Upper lobe of left lung (tissue), 6 donors: Measurements from ENCODE around the gene ALDH5A1. TPM values are rescaled to one million over a fixed set of nuclear protein-coding genes. Genes with fewer than 3 reads are reported as not detected.

Experiments used
- ATAC-seq, 2 donors: fragments of 200-7000 bp; cut with Tn5 transposase; one replicate each; pipeline ENCODE4 v1.9.1; 2022; ENCODE audit warnings: mild to moderate bottlenecking in 2 of 2, moderate library complexity in 2 of 2; ENCODE audit not compliant: low FRiP score in 2 of 2
- DNase-seq, 2 donors: peaks; one replicate each; pipeline ENCODE4 v3.0.0-alpha.2; 2019 to 2020
- H3K27ac ChIP-seq, 4 donors: fragments of 200-600 bp; sonication (generic); one replicate each; pipeline ENCODE4 v1.5.1; 2016 to 2019
- H3K27me3 ChIP-seq, 4 donors: fragments of 200-600 bp; sonication (generic); one replicate each; pipeline ENCODE4 v1.5.1; 2017 to 2019
- H3K36me3 ChIP-seq, 4 donors: fragments of 200-600 bp; sonication (generic); one replicate each; pipeline ENCODE4 v1.5.1; 2016 to 2019
- H3K4me1 ChIP-seq, 4 donors: fragments of 200-600 bp; sonication (generic); one replicate each; pipeline ENCODE4 v1.5.1; 2018 to 2019
- H3K4me3 ChIP-seq, 4 donors: fragments of 200-600 bp; sonication (generic); one replicate each; pipeline ENCODE4 v1.5.1; 2017 to 2019; ENCODE audit warnings: mild to moderate bottlenecking in 2 of 4, moderate library complexity in 1 of 4
- H3K9me3 ChIP-seq, 4 donors: fragments of 200-600 bp; sonication (generic); one replicate each; pipeline ENCODE4 v1.5.1; 2018 to 2019
- EP300 ChIP-seq, 4 donors: sonication (generic); formaldehyde crosslinking; IDR thresholded peaks; one replicate each; pipeline ENCODE4 v1.5.1; 2017; ENCODE audit warnings: antibody characterized with exemption in 4 of 4, control low read depth in 2 of 4
- POLR2A ChIP-seq, 4 donors: fragments of 450-650 bp; IDR thresholded peaks; one replicate each; pipeline ENCODE4 v1.5.1; 2016 to 2017; ENCODE audit warnings: antibody characterized with exemption in 4 of 4, mild to moderate bottlenecking in 2 of 4
- POLR2AphosphoS5 ChIP-seq, 2 donors: sonication (generic); formaldehyde crosslinking; IDR thresholded peaks; one replicate each; pipeline ENCODE4 v1.5.1; 2017; ENCODE audit warnings: antibody characterized with exemption in 2 of 2
- WGBS, 2 donors: methylation state at CpG; one replicate each; pipeline ENCODE4 v1.1.5; 2017 to 2018; 5-methylcytosine and 5-hydroxymethylcytosine counted together
- total RNA-seq, 6 donors: library from RNA; depleted of rRNA in 4 of 6; stranded (reverse); fragments of >200 nt in 4 of 6; gene quantifications; one replicate each; pipeline versions ENCODE4 v1.1.0 to v1.2.1, GENCODE V29; 2016 to 2021
- TF ChIP-seq, protein P1 (sequence below), 6 experiments: fragments of 450-650 bp in 4 of 6; fragments of 200-600 bp in 2 of 6; sonication (generic) in 2 of 6; IDR thresholded peaks; one replicate each; pipeline ENCODE4 v1.5.1; 2016 to 2019; ENCODE audit warnings: antibody characterized with exemption in 6 of 6
- donor health status: DM: no; HTN: no; CAD: no; lungs with moderate emphysema.
- donor health status: DM: no; HTN: yes; CAD: no; lungs with severe emphysema.

ALDH5A1 gene
- total RNA-seq, 6 donors from 2014 or later = 7.3 to 21.1 (median 12.4) TPM

DNA sequence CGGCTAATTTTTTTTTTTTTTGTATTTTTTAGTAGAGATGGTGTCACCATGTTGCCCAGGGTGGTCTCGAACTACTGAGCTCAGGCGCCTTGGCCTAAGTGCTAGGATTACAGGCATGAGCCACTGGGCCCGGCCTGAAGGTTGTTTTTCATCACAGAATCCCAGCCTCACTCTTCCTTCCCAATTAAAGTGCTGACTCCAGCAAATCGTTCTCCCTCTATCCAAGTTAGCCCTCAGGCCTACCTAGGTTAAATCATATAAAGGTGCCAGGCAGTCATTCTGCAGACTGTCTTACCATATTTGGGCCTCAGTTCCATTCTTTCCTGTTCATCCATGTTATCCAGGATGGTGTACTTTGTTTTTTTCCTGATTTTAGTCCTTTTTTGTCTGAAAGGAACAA, 56.4 kb downstream of the ALDH5A1 start:
- Histone ChIP-seq H3K9me3 (no peaks in the 10 kb centered on the region), H3K27me3 (no peaks in the 10 kb centered on the region), H3K4me3 (no peak overlapping the region), H3K27ac (no peak overlapping the region), H3K4me1 (no peaks in the 10 kb centered on the region), H3K36me3 (no peaks in the 10 kb centered on the region)
- DNase-seq = no peak
- 91 to 94% methylated on average over 5 of the region's 5 CpGs for WGBS, 2 donors
- TF ChIP-seq POLR2AphosphoS5 (IDR thresholded peaks at IDR 0.05) (no peak), POLR2A (IDR thresholded peaks at IDR 0.05) (no peak), EP300 (IDR thresholded peaks at IDR 0.05) (no peak)
- TF ChIP-seq, protein P1, sequence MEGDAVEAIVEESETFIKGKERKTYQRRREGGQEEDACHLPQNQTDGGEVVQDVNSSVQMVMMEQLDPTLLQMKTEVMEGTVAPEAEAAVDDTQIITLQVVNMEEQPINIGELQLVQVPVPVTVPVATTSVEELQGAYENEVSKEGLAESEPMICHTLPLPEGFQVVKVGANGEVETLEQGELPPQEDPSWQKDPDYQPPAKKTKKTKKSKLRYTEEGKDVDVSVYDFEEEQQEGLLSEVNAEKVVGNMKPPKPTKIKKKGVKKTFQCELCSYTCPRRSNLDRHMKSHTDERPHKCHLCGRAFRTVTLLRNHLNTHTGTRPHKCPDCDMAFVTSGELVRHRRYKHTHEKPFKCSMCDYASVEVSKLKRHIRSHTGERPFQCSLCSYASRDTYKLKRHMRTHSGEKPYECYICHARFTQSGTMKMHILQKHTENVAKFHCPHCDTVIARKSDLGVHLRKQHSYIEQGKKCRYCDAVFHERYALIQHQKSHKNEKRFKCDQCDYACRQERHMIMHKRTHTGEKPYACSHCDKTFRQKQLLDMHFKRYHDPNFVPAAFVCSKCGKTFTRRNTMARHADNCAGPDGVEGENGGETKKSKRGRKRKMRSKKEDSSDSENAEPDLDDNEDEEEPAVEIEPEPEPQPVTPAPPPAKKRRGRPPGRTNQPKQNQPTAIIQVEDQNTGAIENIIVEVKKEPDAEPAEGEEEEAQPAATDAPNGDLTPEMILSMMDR (IDR thresholded peaks at IDR 0.05) = no peak
- no peak for ATAC-seq

DNA sequence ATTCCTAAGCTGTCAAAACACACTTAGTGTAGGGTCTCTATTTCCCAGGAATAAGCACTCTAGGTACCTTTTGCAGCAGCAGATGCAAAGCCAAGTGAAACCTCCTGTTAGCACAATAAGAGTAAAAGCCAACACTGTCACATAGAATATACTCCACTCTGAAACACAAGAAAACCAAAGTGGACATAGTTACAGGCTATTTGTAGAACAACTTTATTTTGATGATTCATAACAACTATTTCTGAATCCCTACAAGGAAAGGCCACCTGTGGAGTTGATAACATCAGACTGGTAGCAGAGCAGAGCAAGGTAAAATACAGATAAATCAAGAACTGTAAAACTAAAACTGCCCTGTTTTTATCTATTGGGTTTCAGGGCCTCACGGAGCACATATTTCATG, 59.7 kb downstream of the ALDH5A1 start:
- DNase-seq = no peak
- no peak overlapping the region for H3K27ac ChIP-seq
- TF ChIP-seq POLR2AphosphoS5 (IDR thresholded peaks at IDR 0.05) = no peak
- no peak for TF ChIP-seq POLR2A (IDR thresholded peaks at IDR 0.05)
- no peak for TF ChIP-seq EP300 (IDR thresholded peaks at IDR 0.05)
- TF ChIP-seq, protein P1 (IDR thresholded peaks at IDR 0.05) = no peak

DNA sequence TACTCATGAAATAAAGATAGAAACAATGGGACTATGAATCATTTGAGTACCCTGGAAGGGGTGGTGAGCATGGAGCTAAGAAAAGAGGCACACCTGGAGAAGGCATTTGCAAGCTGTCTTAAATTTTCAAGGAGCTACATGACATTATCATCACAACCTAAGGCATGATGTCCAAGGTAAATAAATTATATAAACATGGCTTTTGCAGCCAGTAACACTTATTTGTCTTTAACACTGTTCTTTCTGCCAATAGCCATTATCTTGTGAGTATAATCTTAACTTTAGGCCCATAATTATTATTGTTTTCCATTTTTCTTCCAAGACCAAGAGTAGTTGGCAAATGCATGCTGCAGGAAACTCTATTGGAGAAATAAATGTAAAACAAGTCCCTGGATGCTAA, 63.7 kb downstream of the ALDH5A1 start:
- no peaks in the 10 kb centered on the region for H3K9me3 ChIP-seq
- DNase-seq (no peak), ATAC-seq (no peak)
- H3K27ac ChIP-seq = no peak overlapping the region
- no peaks in the 10 kb centered on the region for H3K27me3 ChIP-seq
- H3K36me3 ChIP-seq = no peaks in the 10 kb centered on the region
- no peak for TF ChIP-seq POLR2A (IDR thresholded peaks at IDR 0.05)
- no peak for TF ChIP-seq POLR2AphosphoS5 (IDR thresholded peaks at IDR 0.05)
- no peak for TF ChIP-seq EP300 (IDR thresholded peaks at IDR 0.05)
- TF ChIP-seq, protein P1 (IDR thresholded peaks at IDR 0.05) = no peak
- H3K4me1 ChIP-seq = no peaks in the 10 kb centered on the region
- no peak overlapping the region for H3K4me3 ChIP-seq

More for the DNA sequence above, 59.7 kb downstream of the ALDH5A1 start:
- WGBS, 2 donors = 80 to 90% methylated on average over 1 of the region's 1 CpG
- Histone ChIP-seq H3K4me3 (no peak overlapping the region), H3K27me3 (no peaks in the 10 kb centered on the region), H3K4me1 (no peaks in the 10 kb centered on the region), H3K9me3 (no peaks in the 10 kb centered on the region), H3K36me3 (no peaks in the 10 kb centered on the region)
- no peak for ATAC-seq

- Histone ChIP-seq H3K4me3 (no peak overlapping the region), H3K27ac (no peak overlapping the region), H3K9me3 (no peaks in the 10 kb centered on the region), H3K27me3 (no peaks in the 10 kb centered on the region), H3K4me1 (no peaks in the 10 kb centered on the region), H3K36me3 (no peaks in the 10 kb centered on the region)
- DNase-seq = no peak
- 80 to 91% methylated on average over 8 to 10 of the region's 10 CpGs for WGBS, 2 donors
- ATAC-seq = no peak
- no peak for TF ChIP-seq POLR2A (IDR thresholded peaks at IDR 0.05)
- no peak for TF ChIP-seq EP300 (IDR thresholded peaks at IDR 0.05)
- TF ChIP-seq, protein P1 (IDR thresholded peaks at IDR 0.05) = no peak
- TF ChIP-seq POLR2AphosphoS5 (IDR thresholded peaks at IDR 0.05) = no peak
These were observed 69.3 kb downstream of the ALDH5A1 start for GRCh38 chr6:24564081-24564480.

GRCh38 chr6:24565196-24565595, 70.4 kb downstream of the ALDH5A1 start:
- Histone ChIP-seq H3K27ac (no peak overlapping the region), H3K4me3 (no peak overlapping the region), H3K4me1 (no peaks in the 10 kb centered on the region), H3K27me3 (no peaks in the 10 kb centered on the region), H3K36me3 (no peaks in the 10 kb centered on the region), H3K9me3 (no peaks in the 10 kb centered on the region)
- ATAC-seq (no peak), DNase-seq (no peak)
- TF ChIP-seq POLR2A (IDR thresholded peaks at IDR 0.05) = no peak
- TF ChIP-seq, protein P1 (IDR thresholded peaks at IDR 0.05) = no peak
- no peak for TF ChIP-seq EP300 (IDR thresholded peaks at IDR 0.05)
- TF ChIP-seq POLR2AphosphoS5 (IDR thresholded peaks at IDR 0.05) = no peak
- 95 to 96% methylated on average over 9 of the region's 9 CpGs for WGBS, 2 donors
